Measurements from ENCODE around the gene ARL3.
A peak's percentile ranks its signal among the peaks of the same experiment; 100 is the strongest.
"Not testable (repeated sequence)": the region's sequence is repeated elsewhere in the genome, so short reads cannot be mapped to it uniquely, and the experiment has no call there.

ARL3 gene

DNA sequence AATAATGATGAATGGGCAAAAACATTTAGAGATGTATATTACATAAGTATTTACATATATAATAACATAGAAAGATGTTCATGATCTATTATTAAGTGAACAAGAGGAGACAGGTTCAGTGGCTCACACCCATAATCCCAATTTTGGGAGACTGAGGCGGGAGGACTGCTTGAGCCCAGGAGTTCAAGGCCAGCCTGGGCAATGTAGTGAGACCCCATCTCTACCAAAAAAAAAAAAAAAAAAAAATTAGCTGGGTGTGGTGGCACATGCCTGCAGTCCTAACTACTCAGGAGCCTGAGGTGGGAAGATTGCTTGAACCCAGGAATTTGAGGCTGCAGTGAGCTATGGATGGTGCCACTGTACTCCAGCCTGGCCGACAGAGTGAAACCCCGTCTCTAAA, 12.4 kb downstream of the ARL3 start:
- DNase-seq, result no peak

DNA sequence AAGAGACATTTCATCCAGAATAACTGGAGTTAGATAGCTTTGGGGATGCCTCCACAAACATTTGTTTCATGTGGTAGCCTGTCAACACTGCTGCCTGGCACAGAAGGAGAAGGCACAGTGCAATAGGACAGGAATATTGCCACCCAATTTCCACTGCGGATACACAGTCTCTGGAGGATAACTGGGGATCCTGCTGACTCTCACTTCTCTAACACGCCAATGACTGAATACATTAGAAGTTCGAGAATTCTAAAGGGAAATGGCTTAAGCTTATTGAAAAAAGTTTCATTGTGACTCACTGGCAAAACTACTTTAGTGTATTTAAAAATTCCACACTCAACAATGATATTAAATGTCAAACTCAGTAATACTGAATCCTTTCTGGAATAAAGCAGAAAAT, 12.9 kb downstream of the ARL3 start:
- DNase-seq, result no peak

DNA sequence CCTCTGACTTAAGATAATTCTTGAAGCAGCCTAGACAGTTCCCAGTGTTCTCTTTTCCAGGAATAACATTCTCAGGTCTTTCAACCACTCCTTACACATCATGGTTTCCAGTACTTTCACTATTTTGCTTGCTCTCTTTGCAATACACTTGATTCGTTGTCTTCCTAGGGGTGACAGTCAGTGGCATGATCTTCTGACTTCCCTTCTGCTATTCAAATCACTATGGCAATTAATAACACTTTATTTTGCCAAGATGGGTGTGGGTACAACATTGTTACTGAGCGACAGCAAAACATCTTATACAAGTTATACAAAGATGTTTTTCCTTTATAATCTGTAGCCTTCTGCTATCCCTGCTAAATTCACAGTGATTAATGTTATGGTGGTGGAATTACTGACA, 15.3 kb downstream of the ARL3 start:
- no peak for DNase-seq

DNA sequence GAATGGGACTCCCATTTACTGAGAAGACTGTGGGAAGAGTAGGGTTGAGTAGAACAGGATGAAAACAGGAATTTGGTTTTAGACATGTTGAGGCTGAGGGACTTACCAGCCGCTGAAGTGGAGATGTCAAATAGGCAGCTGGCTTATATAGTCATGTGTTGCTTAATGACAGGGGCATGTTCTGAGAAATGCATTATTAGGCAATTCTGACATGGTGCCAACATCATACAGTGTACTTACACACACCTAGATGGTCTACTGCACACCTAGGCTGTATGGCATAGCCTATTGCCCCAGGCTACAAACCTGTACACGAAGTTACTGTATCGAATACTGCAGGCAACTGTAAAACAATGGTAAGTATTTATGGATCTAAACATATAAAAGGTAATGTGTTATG, 17.5 kb downstream of the ARL3 start:
- DNase-seq, result no peak

DNA sequence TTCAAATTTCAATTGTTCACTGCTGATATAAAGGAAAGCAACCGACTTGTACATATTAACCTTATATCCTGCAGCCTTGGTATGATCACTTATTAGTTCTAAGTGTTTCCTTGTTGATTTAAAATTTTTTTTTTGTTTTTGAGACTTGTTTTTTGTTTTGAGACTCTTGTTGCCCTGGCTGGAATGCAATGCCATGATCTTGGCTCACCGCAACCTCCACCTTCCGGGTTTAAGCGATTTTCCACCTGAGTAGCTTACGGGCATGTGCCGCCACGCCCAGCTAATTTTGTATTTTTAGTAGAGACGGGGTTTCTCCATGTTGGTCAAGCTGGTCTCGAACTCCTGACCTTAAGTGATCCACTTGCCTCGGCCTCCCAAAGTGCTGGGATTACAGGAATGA, 18.8 kb downstream of the ARL3 start:
- not testable (repeated sequence) for DNase-seq

DNA sequence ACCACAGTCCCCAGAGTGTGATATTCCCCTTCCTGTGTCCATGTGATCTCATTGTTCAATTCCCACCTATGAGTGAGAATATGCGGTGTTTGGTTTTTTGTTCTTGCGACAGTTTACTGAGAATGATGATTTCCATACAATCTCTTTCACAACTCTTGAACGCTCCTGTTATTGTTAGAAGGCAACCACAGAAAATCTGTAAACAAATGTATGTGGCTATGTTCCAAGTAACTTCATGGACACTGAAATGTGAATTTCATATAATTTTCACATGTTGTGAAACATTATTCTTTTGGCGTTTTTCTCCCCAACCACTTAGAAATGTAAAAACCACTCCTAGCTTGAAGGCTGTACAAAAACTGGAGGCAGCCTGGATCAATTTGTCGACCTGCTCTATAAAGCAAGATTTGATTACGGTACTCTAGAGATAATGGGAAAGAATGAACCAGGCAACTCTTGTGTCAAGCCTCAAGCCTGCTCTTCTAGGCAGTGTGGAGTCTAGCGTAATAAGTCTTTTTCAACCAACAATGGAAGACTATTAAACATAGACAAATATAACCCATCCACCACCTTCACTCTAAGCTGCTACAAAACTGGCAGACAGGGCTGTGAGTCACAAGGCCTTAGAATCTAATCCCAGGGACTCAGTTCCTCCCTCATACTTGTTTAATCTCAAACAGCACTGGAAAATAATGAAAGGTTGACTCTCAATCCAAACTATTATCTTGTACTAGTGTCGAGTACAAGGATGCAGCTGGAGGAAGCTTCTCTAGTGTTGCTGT, 22.7 kb downstream of the ARL3 start:
- no peak for DNase-seq

DNA sequence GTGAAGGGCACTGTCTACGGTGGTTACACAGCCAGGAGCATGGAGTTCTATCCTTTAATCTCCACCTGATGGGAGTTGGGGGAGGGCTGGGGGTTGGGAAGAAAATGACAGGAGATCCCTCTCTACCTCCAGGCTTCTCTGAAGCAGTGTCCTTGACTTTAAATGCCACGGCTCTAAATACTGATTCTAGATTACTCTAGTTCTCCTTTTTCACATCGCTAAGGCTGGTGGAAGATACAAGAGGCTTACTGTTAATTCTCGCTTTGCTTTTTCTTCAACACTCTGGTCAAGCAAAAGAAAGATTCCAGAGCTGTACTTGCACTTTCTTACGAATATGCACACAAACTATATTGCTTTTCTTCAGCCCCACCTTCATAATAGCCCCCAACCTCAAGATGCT, 30.5 kb downstream of the ARL3 start:
- DNase-seq, result no peak

DNA sequence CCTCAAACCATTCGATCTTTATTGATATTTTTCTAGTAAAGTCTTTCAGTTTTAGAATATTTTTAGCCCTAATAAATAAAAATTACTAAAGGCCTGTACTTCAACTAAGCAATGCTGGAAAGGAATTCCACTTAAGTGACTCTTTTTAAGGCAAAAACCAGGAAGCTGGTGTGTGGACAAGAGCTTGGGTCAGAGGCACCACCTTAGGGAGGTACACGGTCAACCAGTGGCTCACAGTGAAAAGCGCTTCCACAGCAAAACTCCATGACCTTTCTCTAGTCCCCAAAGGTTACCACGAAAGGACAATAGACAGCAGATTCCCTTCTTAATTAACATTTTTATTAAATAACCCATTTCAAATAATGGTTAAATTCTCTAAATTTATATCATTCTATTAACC, 31.2 kb downstream of the ARL3 start:
- DNase-seq, result no peak

DNA sequence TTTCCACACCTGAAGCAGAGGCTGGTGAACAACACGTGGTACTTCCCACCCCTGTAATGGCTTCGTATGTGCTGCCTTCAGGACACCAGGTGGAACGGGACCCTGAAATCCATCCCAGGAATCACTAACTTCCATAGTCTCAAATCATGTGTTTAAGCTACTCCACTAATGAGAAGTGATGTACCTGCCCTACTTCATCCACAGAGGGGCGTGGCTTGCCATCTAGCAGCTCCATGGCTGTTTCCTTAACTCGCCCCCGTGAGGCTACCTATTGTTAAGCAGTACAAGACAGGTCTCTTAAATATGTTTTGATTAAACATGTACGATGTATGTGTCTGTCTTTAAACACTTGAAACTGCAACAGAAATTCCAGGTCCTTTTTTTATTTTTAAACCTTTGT, 31.8 kb downstream of the ARL3 start:
- no peak for DNase-seq

DNA sequence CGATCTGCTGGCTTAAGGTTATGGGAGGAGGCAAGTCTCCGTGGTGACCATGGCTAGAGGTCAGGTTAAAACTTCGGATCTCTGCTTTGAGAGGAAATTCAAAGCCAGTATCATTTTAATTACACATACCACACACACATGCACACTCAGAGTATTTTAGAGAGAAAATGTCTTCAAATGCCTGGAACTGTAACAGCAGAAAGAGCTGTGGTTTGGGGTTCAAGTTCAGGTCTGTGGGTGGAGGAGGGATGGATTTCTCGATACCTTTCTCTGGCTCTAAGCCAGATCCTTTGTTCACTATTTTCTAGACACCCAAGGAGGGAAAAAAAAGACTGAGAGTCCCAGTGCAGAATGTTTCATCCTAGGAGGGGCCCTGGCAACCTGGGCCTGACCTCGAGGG, 32.5 kb downstream of the ARL3 start:
- DNase-seq, result no peak

DNA sequence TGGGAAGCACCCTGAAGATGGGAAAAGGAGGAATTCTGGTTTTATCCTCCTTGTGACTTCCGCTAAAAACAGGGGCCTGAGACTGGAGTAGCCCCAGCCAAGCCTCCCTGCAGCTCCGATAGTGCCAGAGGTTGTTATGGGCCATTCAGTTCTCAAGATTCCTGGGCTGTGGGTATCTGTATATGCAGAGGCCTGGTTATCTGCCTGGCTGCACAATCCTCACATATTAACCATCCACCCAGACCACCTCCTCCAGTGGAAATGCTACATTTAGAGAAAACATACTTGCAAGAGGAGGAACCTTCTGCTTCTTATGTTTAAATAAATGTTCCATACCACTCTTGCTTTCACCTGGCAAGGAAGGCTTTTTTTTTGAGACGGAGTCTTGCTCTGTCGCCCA, 34.6 kb downstream of the ARL3 start:
- DNase-seq, result no peak

DNA sequence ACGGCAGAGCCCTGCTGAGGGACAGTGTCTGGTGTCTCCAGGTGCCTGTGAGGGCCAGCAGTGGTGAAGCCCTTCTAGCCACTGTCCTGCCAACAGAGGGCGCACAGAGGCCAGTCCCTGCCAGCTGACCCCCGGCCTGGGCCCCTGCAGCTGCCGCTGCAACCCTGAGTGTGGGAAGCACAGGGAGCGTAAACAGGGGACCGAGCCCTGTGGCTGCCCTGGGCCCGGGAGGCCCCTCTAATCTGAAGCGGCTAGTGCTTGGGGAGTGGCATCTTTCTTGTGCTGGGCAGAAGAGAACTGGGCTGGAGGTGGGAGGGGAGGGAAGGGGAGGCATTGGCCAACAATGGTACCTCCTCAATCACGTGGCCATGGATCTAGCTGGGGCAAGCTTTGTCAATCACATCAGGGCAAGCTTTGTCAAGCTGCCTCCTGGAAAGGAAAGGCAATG, 35.3 kb downstream of the ARL3 start:
- peak; percentile 38 for DNase-seq

DNA sequence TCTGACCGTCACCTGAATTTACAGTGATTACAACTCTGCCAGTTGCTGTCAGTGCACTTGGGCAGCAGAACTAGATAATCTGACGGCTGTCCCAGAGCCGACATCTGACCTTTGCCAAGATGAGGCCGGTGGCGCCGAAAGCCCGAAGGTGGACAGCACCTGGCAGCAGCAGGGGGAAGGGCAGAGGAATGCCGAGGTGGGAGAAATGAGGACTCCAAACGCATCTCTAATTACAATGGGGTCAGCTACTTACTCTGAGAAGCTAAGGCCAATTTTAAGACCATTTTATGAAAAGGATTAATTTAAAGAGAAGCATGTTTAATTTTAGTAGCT, 36.2 kb downstream of the ARL3 start:
- no peak for DNase-seq

DNA sequence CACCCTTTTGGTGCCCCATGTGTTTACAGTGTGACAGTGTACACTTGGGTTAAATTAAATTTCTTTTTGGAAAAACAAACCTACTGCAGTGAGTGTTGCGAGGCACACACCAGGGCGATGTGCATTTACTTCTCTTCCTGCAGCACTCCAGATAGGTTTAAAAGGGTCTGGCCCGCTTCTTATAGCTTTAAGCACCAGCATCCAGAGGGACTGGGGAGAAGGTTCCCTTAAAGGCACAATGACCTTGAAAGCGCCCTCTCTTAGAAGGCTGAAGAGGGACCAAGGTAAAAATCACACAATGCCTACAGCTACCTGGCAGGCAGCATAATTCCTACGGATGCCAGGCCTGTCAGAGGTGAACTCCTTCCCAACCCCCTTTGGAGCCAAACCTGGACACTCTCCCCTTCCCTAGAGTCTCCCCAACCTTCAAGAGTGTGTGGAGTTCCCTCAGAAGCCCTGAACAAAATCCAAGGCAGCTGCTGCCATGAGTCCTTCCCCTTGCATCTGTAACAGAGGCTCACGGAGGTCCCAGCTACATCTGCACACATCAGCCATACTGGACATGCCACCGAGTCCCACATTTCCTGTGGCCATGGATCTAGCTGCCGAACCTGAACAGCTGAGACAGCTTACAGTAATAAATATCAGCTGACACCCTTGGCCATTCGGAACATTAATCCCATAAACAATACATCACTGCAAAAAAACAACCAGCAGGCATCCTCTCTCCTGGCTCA, 36.7 kb downstream of the ARL3 start:
- DNase-seq, result no peak

DNA sequence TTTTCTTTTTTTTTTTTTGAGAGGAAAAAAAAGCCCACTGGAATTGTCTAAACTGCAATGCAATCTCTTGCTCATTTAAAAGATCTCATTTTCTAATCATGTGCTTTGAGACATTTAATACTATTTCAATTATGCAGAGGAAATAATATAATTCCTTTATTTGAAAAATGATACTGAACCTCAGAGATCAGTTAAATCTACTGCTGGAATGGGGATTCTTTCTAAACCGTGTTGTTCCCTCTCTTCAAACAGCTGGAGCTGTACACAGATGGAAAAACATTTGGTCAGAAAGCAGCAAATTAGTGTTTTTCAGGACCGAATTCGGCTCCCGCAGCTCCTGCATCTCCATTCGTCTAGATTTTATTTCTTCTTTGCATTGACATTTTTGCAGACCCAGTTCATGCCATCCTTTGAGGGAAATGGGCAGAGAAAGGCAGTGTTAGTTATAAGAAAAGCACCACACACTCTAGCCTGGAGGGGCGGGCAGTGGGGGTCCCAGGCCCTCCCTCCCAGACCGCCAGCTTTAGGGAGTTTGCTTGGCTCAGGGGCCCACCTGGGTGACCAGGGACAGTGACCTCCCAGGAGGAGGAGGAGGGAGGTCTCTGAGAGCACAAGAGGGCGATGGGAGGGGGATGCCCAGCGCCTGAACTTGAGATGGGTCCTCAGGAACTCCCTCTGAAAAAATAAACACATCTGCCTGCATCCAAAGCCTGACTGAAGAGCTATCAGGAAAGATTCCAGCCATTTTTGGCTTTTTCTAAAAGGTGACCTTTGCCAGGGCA, 37.5 kb downstream of the ARL3 start:
- DNase-seq, result no peak

DNA sequence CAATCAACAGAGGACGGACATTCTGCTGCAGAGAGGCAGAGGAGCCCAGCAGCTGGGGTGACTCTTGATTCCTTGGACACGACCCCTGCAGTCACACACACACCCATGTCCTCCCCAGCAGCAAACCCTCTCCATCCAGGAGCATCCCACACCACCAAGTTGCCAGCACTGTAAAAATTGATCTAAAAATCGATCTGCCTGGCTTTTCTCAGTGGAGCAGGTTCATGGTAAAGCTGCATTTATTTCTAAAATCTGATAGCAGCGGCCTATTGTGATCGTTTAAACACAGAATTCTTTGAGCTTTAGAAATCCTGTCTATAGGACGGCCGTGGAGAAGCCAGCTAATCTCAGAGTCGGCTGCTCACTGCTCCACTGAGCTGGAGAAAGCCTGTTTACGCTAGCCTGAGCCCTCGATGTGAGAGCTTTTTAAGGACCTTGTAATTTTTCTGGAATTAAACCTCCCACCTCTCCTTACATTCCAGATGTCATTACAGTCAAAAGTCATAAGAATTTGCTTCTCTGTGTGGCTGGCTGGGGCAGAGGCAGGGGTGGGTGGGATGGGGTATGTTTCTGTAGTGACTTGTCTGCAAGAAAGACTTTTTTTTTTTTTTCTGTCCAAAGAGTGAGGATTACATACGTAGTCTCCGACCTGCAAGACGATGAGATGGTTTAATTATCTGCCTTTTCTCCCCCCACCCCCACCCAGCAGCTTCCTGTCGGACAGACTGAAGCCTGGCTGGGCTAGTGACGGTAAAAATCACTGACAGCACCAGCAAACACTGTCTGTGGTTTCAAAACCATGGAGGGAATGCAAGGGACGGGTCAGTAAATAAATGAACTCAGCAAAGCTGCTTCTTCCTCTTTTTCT, 38.3 kb downstream of the ARL3 start:
- no peak for DNase-seq

DNA sequence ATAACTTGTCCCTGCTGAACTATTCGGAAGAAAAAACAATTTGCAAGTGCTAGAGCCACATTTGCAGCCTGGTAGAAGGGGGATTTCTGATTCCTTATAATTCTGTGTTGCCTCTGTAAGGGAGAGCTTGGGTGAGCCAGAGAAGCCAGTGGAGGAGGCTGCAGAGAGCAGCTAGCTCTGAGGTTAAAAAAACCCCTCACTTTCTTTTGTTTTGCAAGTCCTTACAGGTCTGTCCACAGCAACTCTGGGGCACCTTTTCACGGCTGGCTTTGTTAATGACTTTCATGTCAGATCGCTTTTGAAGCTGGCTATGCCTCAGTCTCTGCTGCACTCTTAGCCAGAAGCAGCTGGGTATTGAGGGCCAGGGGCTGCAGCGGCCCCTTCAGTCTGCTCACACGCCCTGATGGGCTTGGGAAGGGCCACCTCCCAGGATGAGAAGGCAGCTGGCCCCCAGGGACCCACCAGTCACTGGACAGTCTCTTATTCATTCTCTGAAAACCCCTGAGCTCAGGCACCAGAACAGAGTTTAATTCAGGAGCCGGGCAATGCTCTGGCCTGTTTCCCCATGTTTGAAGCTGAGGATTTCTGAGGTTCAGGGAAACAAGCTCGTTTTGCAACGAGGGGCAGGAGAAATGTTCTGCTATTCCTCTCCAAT, 39.1 kb downstream of the ARL3 start:
- DNase-seq, result no peak

DNA sequence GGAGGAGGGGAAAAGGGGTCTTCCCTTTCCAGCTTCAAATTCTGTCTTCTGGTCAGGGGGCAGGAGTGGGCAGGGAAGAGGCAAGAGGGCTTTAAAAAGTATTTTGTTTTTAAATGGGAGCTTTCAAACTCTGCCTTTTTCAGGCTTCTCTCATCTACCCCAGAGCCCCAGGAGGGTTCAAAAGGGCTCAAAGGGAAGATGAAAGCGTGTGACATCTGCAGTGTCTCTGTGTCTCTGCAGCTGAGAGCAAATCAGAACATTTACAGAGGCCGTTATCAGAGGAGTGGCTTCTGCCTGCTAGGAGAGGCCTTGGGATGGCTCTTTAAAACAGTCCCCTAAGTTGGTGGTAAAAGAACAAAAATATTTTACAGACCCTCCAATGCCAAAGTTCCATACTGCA, 39.6 kb downstream of the ARL3 start:
- no peak for DNase-seq

DNA sequence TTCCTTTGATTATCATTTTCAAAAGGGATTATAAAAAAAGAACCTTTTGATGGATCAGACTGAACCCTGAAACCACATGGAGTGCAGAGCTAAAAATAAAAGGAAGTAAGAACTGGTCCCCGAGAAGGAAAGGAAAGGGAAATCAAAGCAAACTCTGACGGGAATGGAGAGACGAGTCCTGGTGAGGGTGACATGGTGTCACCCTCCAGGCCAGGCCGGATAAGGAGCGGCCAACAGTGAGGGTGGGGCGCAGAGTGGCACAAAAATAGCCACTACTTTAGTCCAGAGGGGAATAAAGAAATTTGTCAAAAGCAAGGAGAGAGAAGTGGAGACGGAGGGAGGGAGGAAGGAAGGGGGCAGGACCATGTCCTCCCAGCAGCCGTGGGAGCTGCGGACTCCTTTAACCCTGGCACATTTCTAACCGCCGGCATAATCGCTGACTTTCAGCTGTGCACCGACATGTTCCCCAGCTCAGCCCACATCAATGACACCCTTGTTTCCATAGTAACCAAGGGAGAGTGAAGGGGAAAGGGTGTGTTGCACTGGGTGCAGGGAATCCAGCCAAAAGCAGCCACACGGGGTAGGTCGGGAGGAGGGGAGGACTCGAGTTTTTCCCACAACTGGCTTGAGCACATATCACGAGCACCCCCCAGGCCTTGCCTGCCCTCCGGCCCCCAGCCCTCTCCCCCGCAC, 40.2 kb downstream of the ARL3 start:
- DNase-seq, result no peak

DNA sequence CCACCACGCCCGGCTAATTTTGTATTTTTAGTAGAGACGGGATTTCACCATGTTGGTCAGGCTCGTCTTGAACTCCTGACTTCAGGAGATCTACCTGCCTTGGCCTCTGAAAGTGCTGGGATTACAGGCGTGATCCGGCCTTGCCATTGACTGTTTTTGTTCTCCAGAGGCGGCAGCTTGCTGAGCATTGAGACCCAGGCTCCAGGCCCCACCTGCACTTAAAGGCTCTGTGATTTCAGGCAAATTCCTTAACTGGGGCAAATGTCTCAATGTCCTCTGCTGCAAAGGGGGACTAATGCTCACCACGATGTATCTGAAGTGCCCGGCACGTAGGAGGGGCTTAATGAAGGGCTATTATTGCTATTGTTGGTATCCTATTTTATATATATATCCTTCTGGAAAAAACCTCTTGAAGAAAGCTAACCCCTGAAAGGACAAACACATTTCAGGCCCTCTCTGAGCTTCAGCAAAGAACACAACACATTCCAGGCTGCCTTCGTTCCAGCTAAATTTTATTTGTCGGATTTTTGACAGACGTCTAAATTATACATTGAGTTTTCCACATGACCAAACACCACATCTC, 40.9 kb downstream of the ARL3 start:
- DNase-seq, result no peak

DNA sequence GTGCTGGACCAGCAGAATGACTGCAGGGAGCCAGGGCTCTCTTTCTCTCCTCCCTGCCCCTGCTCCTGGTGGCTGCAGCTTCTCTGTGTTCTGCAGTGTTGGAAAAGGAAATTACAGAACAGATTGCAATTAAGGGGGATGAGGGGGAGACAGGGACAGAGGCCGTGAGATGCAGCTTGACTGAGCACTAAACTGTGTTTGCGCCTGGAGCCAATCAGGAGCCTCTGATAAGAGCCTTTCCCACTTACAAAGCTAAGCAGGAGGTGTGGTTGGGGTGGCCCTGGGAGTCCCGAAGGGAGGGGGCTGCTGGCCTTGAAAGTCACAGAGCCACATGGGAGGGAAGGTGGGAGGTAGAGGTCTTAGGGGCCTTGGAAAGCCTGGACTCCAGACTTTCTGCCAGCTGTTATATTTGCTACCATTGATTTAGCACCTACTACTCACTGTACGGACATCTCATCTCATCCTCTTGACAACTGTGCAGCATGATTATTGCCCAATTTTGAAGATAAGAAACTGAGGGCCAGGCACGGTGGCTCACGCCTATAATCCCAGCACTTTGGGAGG, 43.2 kb downstream of the ARL3 start:
- no peak for DNase-seq
